Measurements from ENCODE around the gene EIF2A.

The EIF2A gene

DNA sequence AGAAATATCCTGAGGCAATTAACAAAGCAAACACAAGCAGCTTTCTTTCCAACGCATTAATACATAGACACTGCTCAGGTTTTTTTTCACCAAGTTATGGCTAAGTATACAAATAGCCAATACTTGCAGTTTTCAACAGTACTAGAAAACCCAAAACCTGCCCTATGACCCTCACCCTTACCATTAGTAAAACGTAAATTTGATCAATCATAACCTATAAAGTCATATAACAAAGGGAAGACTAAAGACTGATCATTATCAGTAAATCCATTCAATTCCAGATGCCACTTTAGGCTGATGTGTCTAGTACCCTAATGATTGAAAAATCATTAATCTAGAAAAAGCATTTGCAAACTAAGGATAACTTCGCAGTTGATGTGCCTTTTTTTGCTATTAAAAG, 3.5 kb upstream of the EIF2A start:
- no peak for DNase-seq (ENCODE audit: low read depth in 2 of 2, low spot score in 1 of 2)

DNA sequence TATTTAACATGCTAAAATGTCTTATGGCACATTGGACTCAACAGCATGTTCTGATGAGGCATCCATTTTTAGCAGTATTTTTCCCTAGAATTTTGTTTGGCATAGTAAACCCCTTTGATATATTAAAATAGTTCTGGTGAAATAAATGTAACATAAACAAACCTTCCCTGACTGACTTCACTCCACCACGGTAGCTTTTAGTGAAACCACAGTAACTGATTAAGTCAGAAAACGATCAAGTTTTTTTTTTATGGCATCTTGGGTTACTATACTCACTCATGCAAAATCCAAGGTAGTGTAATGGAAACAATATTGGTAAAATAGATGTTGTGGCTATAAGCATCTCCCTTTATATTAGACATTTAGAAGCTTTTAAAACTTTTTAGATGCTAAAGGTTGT, 3.1 kb upstream of the EIF2A start:
- DNase-seq (ENCODE audit: low read depth in 2 of 2, low spot score in 1 of 2): no peak

- DNase-seq (ENCODE audit: low read depth in 2 of 2, low spot score in 1 of 2): no peak
These were observed 2.5 kb upstream of the EIF2A start for GRCh38 chr3:150544041-150544440.

DNA sequence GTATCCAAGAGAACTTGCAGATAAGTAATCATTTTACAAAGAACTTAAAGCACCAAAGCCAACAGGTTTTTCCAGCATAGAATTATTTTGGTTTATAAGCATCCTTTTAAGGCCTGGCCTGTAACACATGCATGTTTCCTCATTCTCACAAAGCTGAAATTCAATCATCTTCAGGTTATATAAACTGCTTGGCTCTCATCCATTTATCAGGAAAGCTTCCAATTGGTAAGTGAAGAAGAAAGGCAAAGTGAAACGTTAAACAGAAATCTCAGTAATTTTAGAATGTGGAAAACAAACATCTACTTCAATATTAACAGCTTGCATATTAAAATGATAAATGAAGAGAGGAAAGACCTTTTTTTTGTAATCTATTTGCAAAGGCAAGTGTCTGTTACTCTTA, 1.9 kb upstream of the EIF2A start:
- no peak for DNase-seq (ENCODE audit: low read depth in 2 of 2, low spot score in 1 of 2)

GRCh38 chr3:150545419-150546225, 965 bp upstream of the EIF2A start:
- peak; percentile 15 to 30 for DNase-seq (ENCODE audit: low read depth in 2 of 2, low spot score in 1 of 2)

- DNase-seq (ENCODE audit: low read depth in 2 of 2, low spot score in 1 of 2): no peak
These were observed 606 bp downstream of the EIF2A start for GRCh38 chr3:150547045-150547741.

DNA sequence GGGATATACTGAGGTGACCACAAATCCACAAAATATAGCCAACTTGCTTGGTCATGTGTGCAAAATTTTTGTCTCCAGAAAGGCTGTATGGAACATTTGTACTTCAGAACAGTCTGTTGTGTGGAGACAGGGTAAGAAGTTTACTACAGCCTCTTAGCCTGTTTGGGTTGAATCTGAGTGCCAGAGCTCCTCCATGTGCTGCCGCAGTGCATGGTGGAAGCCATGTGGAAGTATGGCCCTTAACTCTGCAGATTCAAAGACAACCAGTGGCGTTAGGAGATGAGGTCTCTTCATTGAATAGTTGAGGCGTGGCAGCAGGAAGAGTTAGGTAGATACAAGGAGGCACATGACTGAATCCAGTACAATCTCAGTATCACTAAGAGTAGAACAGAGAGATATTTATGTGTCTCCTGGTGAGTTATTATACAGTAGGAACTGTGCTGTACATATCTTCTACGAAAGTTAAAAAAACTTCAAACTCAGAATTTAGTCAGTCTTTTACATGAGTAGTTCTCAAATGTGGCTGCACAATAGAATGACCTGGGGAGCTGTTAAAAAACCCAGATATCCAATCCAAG, 9.4 kb downstream of the EIF2A start:
- no peak for DNase-seq (ENCODE audit: low read depth in 2 of 2, low spot score in 1 of 2)

DNA sequence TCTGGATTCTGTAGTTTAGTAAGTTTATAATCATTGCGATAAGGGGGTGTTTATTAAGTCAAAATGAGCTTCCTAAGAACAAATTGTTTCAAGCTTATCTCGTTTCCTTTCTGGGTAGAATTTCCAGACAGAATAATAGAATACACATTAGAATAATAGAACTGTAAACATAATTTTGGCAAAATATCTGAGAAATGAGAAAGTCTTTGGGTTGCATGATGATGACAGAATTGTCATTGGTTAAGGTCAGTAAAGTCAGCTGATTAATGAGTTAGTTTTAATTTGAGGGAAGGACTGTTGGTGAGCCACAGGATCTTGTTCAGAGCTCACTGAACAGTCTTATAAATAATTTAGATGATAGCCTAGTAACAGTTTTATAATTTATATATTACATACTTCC, 10.2 kb downstream of the EIF2A start:
- DNase-seq (ENCODE audit: low read depth in 2 of 2, low spot score in 1 of 2): no peak

DNA sequence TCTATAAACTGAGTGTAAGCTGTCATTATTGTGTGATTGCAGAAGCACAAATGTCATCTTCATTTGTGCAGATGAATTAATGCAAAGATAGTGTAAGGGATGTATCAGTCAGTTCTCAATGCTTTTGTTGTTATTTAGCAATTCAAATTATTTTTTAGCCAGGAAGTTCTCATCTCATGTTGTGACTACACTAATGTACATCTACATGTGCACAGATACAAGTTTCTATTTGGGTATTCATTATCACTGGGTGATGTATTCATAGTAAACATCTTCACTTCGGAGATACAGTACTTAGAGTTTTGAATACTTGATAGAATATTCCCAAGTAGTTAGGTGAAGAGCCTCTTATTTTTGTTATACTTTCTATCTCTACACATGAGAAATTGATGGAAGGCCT, 11.1 kb downstream of the EIF2A start:
- DNase-seq (ENCODE audit: low read depth in 2 of 2, low spot score in 1 of 2): no peak

GRCh38 chr3:150564243-150564642, 17.7 kb downstream of the EIF2A start:
- no peak for DNase-seq (ENCODE audit: low read depth in 2 of 2, low spot score in 1 of 2)

GRCh38 chr3:150567328-150567727, 20.7 kb downstream of the EIF2A start:
- no peak for DNase-seq (ENCODE audit: low read depth in 2 of 2, low spot score in 1 of 2)

DNA sequence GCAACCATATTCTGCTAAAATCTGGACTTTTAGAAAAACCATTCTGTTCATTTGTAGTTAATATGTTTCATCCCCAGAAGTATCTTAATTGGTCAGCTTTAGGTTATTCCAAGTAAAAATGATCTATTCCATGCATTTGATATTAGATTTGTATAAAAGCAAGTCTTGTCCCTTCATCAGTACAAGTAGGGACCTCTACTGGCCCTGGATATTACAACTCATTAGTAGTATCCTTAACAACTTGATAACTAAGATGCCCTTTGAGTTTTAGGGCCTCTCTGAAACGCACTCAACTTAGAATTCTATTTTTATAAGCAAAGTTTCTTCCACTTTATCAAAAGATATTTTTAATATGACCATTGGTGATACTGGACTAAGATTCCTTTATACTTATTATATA, 31.3 kb downstream of the EIF2A start:
- DNase-seq (ENCODE audit: low read depth in 2 of 2, low spot score in 1 of 2): no peak

DNA sequence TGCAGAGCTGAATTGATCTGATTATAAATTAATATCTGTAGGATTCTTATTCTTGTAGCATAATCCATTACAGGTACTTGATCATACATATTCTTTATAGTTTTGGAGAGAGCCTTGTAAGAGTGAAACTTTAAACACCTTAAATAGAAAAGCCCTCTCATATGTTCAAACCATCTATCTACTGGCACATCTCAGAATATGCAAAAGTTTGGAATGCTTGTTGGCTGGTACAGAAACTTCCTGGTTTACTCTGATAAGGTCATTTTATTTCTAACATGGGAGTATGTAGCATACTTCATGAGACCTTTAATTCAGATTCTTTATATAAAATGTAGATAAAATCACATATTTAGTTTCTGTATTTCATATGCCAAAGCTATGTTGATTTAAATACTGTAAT, 34.6 kb downstream of the EIF2A start:
- DNase-seq (ENCODE audit: low read depth in 2 of 2, low spot score in 1 of 2): no peak

- no peak for DNase-seq (ENCODE audit: low read depth in 2 of 2, low spot score in 1 of 2)
These were observed 36.0 kb downstream of the EIF2A start for GRCh38 chr3:150582620-150583019.

DNA sequence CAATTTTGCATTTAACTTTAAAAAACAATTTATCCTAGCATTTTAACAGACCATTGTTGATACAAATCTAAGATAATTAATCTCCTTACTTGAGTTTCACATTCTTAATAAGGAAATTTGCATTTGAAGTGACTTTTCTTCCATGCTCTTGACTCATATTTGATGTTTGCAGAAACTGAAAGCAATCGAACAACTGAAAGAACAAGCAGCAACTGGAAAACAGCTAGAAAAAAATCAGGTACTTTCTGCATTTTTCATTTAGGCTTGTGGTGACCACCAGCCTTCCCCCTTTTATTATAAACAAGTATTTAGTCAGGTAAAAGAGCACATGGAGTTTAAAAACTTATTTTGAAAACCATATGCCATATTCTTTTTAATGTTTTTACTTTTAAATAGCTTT, 36.4 kb downstream of the EIF2A start:
- no peak for DNase-seq (ENCODE audit: low read depth in 2 of 2, low spot score in 1 of 2)

GRCh38 chr3:150588027-150588830, 41.6 kb downstream of the EIF2A start:
- DNase-seq (ENCODE audit: low read depth in 2 of 2, low spot score in 1 of 2): no peak

DNA sequence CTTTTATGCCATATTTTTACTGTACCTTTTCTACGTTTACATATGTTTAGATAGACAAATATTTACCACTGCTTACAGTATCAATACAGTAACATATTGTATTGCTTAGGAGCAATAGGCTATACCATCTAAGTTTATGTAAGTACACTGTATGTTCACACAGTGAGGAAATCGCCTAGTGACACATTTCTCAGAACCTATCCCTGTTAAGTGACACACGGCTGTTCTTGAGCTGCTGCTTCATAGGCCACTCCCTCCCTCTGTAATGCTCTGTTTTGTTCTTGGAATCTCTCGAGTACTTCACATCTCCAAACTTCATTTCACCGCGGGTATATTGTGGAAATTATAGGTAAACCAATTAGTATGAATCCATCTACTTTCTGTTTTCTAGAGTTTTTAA, 43.2 kb downstream of the EIF2A start:
- no peak for DNase-seq (ENCODE audit: low read depth in 2 of 2, low spot score in 1 of 2)

GRCh38 chr3:150594150-150594549, 47.6 kb downstream of the EIF2A start:
- DNase-seq (ENCODE audit: low read depth in 2 of 2, low spot score in 1 of 2): no peak

DNA sequence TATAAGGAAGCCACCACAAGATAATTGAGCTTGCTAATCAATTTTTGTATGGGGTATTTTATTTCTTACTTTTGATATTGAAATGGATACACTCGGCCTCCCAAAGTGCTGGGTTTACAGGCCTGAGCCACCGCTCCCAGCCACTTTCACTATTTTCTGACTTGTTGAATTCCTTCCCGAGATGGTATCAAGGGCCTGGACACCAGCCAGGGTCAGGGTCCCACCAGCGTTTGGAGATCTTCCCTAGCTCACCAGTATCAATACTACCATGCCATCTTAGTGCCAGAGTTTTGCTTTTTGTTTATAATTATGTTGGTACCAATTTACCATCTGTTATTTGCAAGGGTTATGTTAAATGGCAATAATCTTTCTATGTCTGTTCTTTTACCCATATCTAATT, 51.1 kb downstream of the EIF2A start:
- no peak for DNase-seq (ENCODE audit: low read depth in 2 of 2, low spot score in 1 of 2)

DNA sequence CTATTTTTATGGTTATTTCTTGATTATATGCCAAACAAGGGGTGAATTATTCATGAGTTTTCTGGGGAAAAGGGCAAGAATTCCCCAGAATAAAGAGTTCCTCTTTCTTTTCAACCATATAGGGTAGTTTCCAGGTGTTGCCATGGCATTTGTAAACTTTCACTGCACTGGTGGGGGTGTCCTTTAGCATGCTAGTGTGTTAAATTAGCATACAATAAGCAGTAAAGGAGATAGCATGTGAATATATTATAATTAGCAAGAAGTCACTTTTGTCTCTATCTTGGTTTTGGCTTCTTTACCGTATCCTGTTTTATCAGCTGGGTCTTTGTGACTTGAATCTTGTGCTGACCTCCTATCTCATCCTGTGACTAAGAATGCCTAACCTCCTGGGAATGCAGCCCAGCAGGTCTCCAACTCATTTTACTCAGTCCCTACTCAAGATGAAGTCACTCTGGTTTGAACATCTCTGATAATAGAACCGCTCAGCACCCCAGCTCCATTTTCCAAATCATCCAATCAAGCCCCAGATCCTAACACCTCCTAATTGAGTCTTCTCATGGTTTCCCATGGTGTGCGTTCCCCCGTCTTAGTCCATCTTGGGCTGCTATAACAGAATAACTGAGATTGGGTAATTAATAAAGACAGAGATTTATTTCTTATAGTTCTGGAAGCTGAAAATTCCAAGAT, 53.2 kb downstream of the EIF2A start:
- DNase-seq (ENCODE audit: low read depth in 2 of 2, low spot score in 1 of 2): no peak
